LNCaP clone FGC (cell line): Measurements from ENCODE around the gene STX12.
A peak's percentile ranks its signal among the peaks of the same experiment; 100 is the strongest.

Source experiments
- DNase-seq: peaks from one replicate; pipeline ENCODE4 v3.0.0-alpha.2; 2011; ENCODE audit warnings: low read depth
- H3K4me3 ChIP-seq: 2 replicates; pipeline ENCODE4 v1.5.1; 2011; ENCODE audit warnings: mild to moderate bottlenecking, low read depth, low read length, control low read depth
- CTCF ChIP-seq: IDR thresholded peaks from 2 replicates; pipeline ENCODE4 v1.5.1; 2012; ENCODE audit warnings: mild to moderate bottlenecking; ENCODE audit not compliant: control insufficient read depth, insufficient read depth; ENCODE audit errors: extremely low read depth

The STX12 gene

GRCh38 chr1:27741121-27741520, 31.9 kb upstream of the STX12 start:
- no peak overlapping the region for H3K4me3 ChIP-seq
- no peak for TF ChIP-seq CTCF
- no peak for DNase-seq

- H3K4me3 ChIP-seq = no peak overlapping the region
- DNase-seq = no peak
- TF ChIP-seq CTCF = no peak
These were observed 28.5 kb upstream of the STX12 start for GRCh38 chr1:27744556-27744955.

- TF ChIP-seq CTCF = no peak
- DNase-seq = no peak
- H3K4me3 ChIP-seq = no peak overlapping the region
These were observed 27.6 kb upstream of the STX12 start for GRCh38 chr1:27745466-27745865.

GRCh38 chr1:27752360-27752759, 20.7 kb upstream of the STX12 start:
- H3K4me3 ChIP-seq = no peak overlapping the region
- no peak for TF ChIP-seq CTCF
- DNase-seq = no peak

GRCh38 chr1:27755286-27755685, 17.7 kb upstream of the STX12 start:
- no peak for TF ChIP-seq CTCF
- DNase-seq = no peak
- H3K4me3 ChIP-seq = no peak overlapping the region

GRCh38 chr1:27755865-27756264, 17.2 kb upstream of the STX12 start:
- TF ChIP-seq CTCF = no peak
- peak; percentile 46 for DNase-seq
- H3K4me3 ChIP-seq = no peak overlapping the region

- H3K4me3 ChIP-seq = no peak overlapping the region
- no peak for TF ChIP-seq CTCF
- DNase-seq = no peak
These were observed 13.8 kb upstream of the STX12 start for GRCh38 chr1:27759236-27759635.
